ENCODE measurements around the gene PEX26. TPM values are rescaled to one million over a fixed set of nuclear protein-coding genes. Genes with fewer than 3 reads are reported as not detected.

Gene PEX26
- total and polyA plus RNA-seq, 9 of the 15 experiments (the other 6 are each of a cell fraction or from before 2014, with no cell fraction given) = 0.35 to 39.6 (median 17.4) TPM

- H3K36me3 ChIP-seq (ENCODE audit: control insufficient read depth, insufficient read depth, low read length) = no peaks in the 10 kb centered on the region
- no TSS peak for BruUV-seq (replicated peaks)
- no peak for TF ChIP-seq MAX (CRISPR knock-in tag; IDR thresholded peaks at IDR 0.05)
- no peak for TF ChIP-seq ZNF507 (tag; conservative IDR thresholded peaks at IDR 0.05)
- no peaks in the 10 kb centered on the region for H3K79me2 ChIP-seq (ENCODE audit: control insufficient read depth, insufficient read depth, low read length)
- ChIA-PET CTCF (ENCODE audit: low intra/inter-chr PET ratio) (no interaction called here), POLR2A (interaction anchor here (1.2 kb wide), 1 partner anchor 16 kb away, joined by 4 read pairs; no protein-coding TSS in a partner anchor)
- no peak overlapping the region for H2AFZ ChIP-seq (ENCODE audit: low read depth, low read length)
- peaks cover 0 to 11% of the 10 kb centered on the region in 2 experiments; a peak in 1 of 5 replicates for H3K4me1 ChIP-seq (replicated peaks in 1 of 2; ENCODE audit: control insufficient read depth in 2 of 2, insufficient read depth in 2 of 2, low read length in 2 of 2)
- H4K20me1 ChIP-seq (replicated peaks; ENCODE audit: control insufficient read depth, insufficient read depth, low read length) = 0 out of 2 replicates have a peak, but pooled peaks cover 3% of the 10 kb centered on the region
- ATAC-seq = no peak
- no peaks in the 10 kb centered on the region for H3K9me3 ChIP-seq (replicated peaks; ENCODE audit: control insufficient read depth, insufficient read depth, low read depth, low read length)
- peaks cover 15 to 55% of the 10 kb centered on the region in 2 experiments; a peak in 3 of 5 replicates for H3K27me3 ChIP-seq (ENCODE audit: control insufficient read depth in 2 of 2, insufficient read depth in 2 of 2, low read length in 2 of 2)
- H3K4me2 ChIP-seq (ENCODE audit: insufficient read depth, low read length) = no peak overlapping the region
- no peak for FAIRE-seq
- in situ Hi-C loops (cut with MboI) = no loop called here
- no peak for DNase-seq (ENCODE audit: extremely low read depth in 1 of 4, low spot score in 3 of 4)
- H3K9me1 ChIP-seq (ENCODE audit: control insufficient read depth, insufficient read depth, low read length) = no peaks in the 10 kb centered on the region
- intact Hi-C loops (cut with micrococcal nuclease) = no loop called here
- no peak overlapping the region for H3K4me3 ChIP-seq
- 25% methylated on average over 15 of the region's 15 CpGs for WGBS (ENCODE audit: insufficient coverage, low coverage, missing lambda C conversion rate)
- no peak overlapping the region for H3K27ac ChIP-seq (ENCODE audit: extremely low read depth, low read depth, low read length)
- H3K9ac ChIP-seq (ENCODE audit: insufficient read depth in 1 of 2, low read depth in 2 of 2, low read length in 2 of 2) = no peak overlapping the region
These were observed 37.3 kb downstream of the PEX26 start for GRCh38 chr22:18114976-18115652.

GRCh38 chr22:18115906-18116371 lies 38.1 kb downstream of the PEX26 start:
- Histone ChIP-seq H3K4me3 (no peak overlapping the region), H3K27me3 (ENCODE audit: control insufficient read depth in 2 of 2, insufficient read depth in 2 of 2, low read length in 2 of 2) (peaks cover 15 to 55% of the 10 kb centered on the region in 2 experiments; a peak in 3 of 5 replicates), H3K79me2 (ENCODE audit: control insufficient read depth, insufficient read depth, low read length) (no peaks in the 10 kb centered on the region), H3K9me3 (replicated peaks; ENCODE audit: control insufficient read depth, insufficient read depth, low read depth, low read length) (no peaks in the 10 kb centered on the region), H4K20me1 (replicated peaks; ENCODE audit: control insufficient read depth, insufficient read depth, low read length) (0 out of 2 replicates have a peak, but pooled peaks cover 3% of the 10 kb centered on the region), H3K9ac (ENCODE audit: insufficient read depth in 1 of 2, low read depth in 2 of 2, low read length in 2 of 2) (no peak overlapping the region), H3K4me1 (replicated peaks in 1 of 2; ENCODE audit: control insufficient read depth in 2 of 2, insufficient read depth in 2 of 2, low read length in 2 of 2) (peaks cover 0 to 8% of the 10 kb centered on the region in 2 experiments; a peak in 1 of 5 replicates), H3K27ac (ENCODE audit: extremely low read depth, low read depth, low read length) (no peak overlapping the region), H2AFZ (ENCODE audit: low read depth, low read length) (no peak overlapping the region), H3K36me3 (ENCODE audit: control insufficient read depth, insufficient read depth, low read length) (no peaks in the 10 kb centered on the region), H3K4me2 (ENCODE audit: insufficient read depth, low read length) (no peak overlapping the region), H3K9me1 (ENCODE audit: control insufficient read depth, insufficient read depth, low read length) (no peaks in the 10 kb centered on the region)
- FAIRE-seq = no peak
- WGBS (ENCODE audit: insufficient coverage, low coverage, missing lambda C conversion rate) = 35% methylated on average over 8 of the region's 8 CpGs
- TF ChIP-seq HIVEP1 (CRISPR knock-in tag; IDR thresholded peaks at IDR 0.05) = no peak
- peak; percentile 23; the same call in 1 of the 2 replicates for TF ChIP-seq PKNOX1 (IDR thresholded peaks at IDR 0.05)
- intact Hi-C loops (cut with micrococcal nuclease) = no loop called here
- no peak for ATAC-seq
- in situ Hi-C loops (cut with MboI) = no loop called here
- ChIA-PET POLR2A (interaction anchor here (0.9 kb wide), 1 partner anchor 9 kb away, joined by 3 read pairs; no protein-coding TSS in a partner anchor), CTCF (ENCODE audit: low intra/inter-chr PET ratio) (no interaction called here)
- no TSS peak for BruUV-seq (replicated peaks)
- no peak for DNase-seq (ENCODE audit: extremely low read depth in 1 of 4, low spot score in 3 of 4)
